NCI-H2171 treated with DMSO at 0.1 percent for 48 hours (cell line): ENCODE results near the gene MEIS3.

Experiments used
- DNase-seq: peaks from one replicate; lab custom pipeline; 2025; lab: John Stamatoyannopoulos, UW

Gene MEIS3

DNA sequence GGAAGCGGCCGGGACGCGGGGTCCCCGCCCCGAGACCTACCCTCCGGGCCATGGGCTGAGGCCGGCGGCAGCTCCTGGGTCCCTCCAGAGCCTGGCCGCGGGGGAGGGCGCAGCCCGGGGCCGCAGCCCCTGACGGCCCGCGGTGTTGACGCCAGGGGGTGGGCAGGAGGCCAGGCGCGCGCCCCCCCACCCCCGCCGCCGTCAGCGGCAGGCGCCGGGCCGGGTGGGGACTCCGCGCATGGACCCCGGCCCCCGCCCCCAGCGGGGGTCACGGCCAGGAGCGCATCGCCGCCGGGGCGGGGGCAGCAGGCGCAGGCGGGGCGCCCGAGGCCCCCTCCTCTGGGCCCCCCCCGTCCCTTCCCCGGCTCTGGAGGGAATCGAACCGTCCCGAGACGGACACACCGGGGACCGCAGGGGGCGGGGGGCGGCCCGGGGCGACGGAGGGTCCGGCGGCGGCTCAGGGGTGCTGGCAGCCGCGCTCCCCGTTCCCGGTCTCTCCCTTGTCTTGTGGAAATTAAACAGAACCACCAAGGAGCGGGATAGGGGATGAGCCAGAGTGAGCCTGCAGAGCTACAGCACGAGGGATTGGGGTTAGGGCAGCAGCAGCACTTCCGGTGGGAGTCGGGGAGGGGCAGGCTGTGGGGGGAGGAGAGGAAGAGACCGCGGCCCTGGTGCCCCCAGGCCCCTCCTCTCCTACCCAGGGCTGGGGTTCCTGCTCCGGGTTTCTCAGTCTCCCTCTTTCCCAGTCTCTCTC lies at the start of gene MEIS3:
TSS of gene MEIS3 (minus strand) at position 498 of the 754 bp plus-strand sequence. CDS start at position 52, 446 bp downstream.
- no peak for DNase-seq

- no peak for DNase-seq
These were observed 48.6 kb upstream of the MEIS3 start for GRCh38 chr19:47467914-47468313.

DNA sequence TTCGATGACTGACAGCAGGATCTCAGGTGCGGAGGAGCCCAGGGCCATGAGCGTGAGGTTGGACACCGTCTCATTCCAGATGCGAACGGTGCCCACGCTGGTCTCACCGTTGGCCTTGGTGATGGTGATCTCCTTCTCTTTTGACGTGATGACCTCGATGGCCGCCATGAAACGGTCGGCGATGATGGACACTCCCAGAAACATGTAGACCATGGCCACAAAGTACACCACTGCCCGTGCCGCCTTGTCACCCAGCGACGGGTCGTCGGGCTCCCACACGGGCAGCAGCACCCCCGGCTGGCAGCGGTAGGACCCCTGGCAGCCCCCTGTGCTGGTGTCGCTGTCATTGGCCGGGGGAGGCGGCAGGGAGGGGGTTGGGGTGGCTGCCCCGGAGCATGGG lies 46.6 kb upstream of the MEIS3 start:
- no peak for DNase-seq

DNA sequence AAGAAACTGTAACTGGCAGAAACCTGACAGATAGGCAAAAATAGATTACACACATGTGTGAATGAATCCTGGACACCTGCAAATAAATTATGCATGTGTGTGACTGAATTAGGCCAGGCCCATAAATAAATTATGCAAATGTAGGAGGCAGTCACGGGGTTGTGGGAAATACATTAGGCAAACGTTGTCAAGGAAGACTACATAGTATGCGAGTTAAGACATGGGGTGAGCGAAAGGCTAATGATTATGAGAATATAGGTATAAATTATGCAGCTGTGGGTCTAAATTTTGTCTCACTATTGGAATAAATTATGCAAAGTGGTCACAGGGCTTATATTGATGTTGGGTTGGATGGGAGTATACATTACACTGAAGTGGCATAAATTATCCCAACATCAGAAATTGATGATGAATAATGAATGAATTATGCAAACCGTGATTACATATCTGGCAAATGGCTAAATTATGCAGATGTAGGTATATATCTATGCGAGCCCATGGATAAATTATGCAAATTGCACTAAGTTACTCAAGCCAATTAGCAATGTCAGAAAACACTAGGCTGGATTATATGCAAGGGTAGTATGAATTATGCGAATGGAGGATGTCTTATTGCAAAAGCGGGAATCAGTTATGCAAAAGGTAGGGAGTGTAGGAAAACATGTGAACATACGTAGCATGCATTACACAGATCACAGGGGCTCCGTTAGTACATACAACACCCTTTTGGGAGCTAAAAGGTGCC lies 45.5 kb upstream of the MEIS3 start:
- DNase-seq, result no peak

- DNase-seq, result no peak
These were observed 42.5 kb upstream of the MEIS3 start for GRCh38 chr19:47461876-47462275.

DNA sequence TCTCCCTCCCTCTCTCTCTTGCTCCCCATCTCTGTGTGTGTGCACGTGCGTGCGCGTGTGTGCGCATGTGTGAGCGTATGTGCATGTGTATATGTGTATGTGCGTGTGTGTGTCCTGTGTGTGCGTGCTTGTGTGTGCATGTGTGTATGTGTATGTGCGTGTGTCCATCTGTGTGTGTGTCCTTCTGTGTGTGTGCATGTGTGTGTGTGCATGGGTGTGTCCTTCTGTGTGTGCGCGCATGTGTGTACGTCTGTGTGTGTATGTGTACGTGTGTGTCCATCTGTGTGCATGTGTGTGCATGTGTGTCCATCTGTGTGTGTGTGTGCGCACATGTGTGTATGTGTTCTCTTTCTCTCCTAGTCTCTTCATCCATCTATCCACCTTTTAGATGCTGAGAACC lies 40.1 kb upstream of the MEIS3 start:
- no peak for DNase-seq

DNA sequence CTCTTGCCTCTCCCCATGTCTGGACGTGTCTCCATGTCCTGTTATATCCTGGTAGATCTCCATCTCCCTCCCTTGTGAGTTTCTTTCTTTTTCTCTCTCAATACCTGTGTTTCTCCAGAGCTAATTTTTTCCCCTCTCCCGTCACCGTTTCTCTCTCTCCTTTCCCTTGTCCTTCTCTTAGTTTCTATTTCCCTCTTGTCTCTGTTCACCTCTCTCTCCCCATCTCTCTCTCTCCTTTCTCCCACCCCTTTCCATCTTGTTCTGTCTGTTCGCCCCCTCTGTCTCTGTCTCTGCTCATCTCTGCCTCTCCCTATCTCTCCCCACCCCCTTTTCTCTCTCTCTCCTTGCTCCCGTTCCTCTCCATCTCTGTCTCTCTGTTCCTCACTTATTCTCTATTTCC lies 39.3 kb upstream of the MEIS3 start:
- no peak for DNase-seq

- DNase-seq, result no peak
These were observed 37.6 kb upstream of the MEIS3 start for GRCh38 chr19:47456721-47457474.

- no peak for DNase-seq
These were observed 31.2 kb upstream of the MEIS3 start for GRCh38 chr19:47450478-47450877.

DNA sequence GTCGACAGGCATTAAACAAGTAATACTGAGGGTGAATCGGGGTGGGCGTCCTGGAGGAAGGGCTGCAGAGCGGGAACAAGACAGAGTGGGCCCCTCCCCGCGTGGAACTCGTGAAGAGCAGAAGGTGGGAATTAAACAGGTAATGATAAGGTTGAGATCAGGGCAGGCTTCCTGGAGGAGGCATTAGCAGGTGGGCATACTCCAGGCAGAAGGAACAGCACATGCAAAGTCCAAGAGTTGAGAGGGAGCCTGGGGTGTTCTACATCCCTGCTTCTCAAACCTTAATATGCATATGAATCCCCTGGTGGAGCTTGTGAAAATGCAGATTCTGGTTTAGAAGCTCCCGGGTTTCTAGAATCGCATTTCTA lies 29.0 kb upstream of the MEIS3 start:
- DNase-seq, result no peak

- DNase-seq, result no peak
These were observed 28.4 kb upstream of the MEIS3 start for GRCh38 chr19:47447470-47448359.

- no peak for DNase-seq
These were observed 27.5 kb upstream of the MEIS3 start for GRCh38 chr19:47446534-47447469.

DNA sequence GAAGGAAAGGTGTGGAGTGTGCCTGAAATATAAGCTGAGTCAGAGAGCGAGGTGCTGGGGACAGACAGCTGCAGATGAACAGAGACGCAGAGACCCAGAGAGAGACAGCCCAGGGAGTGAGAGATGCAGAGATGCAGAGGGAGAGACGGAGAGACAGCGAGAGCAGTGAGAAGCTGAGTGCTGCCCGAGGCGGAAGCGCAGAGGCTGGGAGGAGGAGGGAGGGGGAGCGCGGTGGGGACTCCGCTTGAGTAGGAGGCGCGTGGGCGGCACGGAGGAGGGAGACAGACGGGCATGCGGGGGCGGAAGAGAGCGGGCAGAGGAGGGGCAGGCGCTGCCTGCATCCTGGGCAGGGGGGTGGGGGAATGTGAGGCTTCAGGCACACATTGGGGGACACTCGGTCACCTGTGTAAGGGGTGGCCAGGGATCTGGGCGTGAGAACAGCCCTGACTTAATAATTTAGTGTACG lies 26.6 kb upstream of the MEIS3 start:
- peak; percentile 59 for DNase-seq

- DNase-seq, result peak; percentile 76
These were observed 26.2 kb upstream of the MEIS3 start for GRCh38 chr19:47445527-47445926.

GRCh38 chr19:47444388-47444821 lies 25.1 kb upstream of the MEIS3 start:
- DNase-seq, result no peak

DNA sequence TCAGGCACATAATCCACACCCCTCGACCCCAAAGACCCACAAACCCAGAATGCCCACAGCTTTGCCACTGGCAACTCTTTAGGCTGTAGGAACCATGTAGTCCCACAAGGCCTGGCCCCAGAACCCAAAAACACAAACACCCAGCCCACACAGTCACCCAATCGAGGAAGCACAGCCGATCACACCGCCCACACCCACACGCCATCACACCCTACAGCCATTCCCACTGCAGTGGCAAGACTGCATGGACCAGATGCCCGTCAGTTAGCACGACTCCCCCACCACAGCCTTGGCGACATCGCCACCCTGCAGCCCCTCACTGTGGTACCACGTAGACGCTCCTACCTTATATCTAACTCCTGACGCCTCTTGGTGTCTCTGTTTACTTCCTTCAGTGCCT lies 24.0 kb upstream of the MEIS3 start:
- DNase-seq, result no peak

DNA sequence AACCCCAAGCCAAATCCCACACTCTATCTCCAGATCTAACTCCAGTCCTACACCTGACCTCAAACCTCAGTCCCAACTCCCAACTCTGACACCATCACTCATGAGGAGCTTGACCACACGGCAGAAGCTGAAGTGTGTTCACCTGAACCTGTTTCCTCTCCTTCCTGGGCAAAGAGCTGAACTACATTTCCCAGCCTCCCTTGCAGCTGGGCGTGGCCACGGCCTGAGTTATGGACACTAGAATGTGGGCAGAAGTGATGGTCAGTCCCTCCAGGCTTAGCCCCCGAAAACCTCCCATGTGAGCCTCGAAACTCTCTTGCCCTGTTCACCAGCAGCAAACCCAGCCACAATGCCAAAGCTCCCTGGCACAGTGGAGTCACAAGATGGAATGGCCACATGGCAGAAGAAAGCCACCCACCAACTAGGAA lies 19.5 kb upstream of the MEIS3 start:
- DNase-seq, result no peak

GRCh38 chr19:47437500-47437899 lies 18.2 kb upstream of the MEIS3 start:
- no peak for DNase-seq

DNA sequence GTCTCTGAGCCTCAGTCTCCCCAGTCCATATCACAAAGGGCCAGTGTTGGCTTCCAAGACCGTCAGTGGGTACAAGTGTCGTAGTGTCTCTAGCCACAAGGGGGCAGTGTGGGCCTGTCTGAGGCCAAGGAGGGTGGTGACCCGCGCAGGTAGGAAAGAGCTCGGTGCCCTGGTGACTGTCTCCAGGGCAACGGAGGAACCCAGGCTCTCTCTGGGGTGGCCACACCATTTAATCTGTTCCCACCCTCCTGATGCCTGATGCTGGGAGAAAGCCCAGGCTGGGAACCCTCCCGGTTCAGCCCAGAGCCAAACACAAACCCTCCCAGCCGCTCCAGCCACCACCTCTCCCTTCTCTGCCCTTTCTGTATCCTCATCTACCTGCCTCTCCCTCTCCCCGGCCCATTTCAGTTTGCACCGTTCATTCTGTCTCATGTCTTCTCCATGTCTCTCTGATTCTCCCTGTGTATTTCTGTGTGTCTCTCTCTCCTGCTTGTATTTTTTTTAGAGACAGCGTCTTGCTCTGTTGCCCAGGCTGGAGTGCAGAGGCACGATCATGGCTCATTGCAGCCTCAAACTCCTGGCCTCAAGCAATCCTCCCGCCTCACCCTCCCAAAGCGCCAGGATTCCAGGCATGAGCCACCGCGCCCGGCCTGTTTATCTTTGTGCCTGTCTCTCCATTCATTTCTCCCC lies 17.5 kb upstream of the MEIS3 start:
- peak; percentile 72 for DNase-seq

DNA sequence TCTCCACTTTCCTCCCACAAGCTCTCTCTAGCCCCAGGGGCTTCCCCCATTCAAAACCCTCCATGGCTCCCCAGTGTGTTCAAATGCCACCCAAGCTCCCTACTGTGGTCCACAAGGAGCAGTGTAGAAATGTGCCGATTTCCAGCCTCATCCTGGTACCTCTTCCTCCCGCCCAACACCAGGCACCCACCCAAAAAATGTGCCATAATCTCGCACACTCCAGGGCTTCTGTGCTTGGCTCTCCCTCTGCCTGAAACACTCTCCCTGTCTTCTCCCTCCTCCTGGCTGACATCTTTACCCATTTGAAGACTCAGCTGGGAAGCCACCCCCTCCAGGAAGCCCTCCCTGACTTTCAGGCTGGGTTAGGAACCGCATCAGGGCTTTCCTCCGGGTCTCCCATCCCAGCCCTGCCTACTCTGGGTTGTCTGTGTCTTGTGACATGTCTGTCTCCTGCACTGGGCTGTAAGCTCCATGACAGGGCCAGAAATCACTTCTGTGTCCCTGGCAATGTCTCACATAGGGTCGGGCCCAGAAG lies 16.6 kb upstream of the MEIS3 start:
- no peak for DNase-seq
